Stimulated activated CD4-positive, alpha-beta T cell treated with anti-CD3 and anti-CD28 coated beads, Interleukin-15, amount 100 ng/mL, for 48 hours (primary cell): ENCODE data around the gene LTBP2.
A peak's percentile ranks its signal among the peaks of the same experiment; 100 is the strongest.

Experiments
- DNase-seq, 2 donors: peaks; one replicate each; pipeline ENCODE4 v3.0.0-alpha.2; 2020; ENCODE audit warnings: low read depth in 2 of 2

Gene LTBP2

DNA sequence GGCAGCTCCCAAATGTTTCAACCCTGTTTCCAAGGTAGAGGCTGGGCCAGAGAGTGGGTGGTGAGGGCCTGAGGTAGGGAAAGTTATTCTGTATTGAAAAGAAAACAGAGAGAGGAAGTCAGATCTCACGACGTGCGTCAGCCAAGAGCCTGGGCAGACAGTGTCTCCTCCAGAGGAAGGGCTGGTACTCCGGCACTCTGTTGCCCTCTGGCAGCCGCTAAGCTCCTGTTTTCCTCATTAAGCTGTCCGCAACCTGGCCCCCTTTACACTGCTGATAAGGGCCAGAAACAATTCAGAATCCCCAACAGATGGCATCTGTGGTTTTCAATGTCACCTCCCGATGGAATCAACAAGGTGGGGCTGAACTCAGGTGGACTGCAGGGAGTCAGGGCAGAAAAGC lies 26.0 kb upstream of the LTBP2 start:
- DNase-seq, result no peak

GRCh38 chr14:74637178-74637550 lies 25.1 kb upstream of the LTBP2 start:
- DNase-seq, result no peak

- no peak for DNase-seq
These were observed 24.6 kb upstream of the LTBP2 start for GRCh38 chr14:74636424-74637177.

DNA sequence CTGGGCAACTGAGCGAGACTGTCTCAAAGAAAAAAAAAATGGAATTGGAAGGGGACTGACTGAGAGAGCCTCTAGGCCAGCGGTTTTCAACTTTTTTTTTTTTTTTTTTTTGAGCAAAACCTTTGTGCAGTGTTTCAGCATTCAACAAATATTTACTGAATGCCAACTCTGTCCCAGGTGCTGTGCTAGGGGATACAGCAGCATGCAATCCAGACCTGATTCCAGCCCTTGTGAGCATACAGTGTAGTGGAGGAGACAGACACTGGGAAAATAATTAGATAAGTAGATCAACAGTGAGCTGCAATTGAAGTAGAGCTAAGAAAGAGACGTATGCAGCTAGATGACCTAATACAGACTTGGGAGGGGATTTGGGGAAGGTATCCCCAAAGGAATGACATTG lies 23.8 kb upstream of the LTBP2 start:
- DNase-seq, result no peak

DNA sequence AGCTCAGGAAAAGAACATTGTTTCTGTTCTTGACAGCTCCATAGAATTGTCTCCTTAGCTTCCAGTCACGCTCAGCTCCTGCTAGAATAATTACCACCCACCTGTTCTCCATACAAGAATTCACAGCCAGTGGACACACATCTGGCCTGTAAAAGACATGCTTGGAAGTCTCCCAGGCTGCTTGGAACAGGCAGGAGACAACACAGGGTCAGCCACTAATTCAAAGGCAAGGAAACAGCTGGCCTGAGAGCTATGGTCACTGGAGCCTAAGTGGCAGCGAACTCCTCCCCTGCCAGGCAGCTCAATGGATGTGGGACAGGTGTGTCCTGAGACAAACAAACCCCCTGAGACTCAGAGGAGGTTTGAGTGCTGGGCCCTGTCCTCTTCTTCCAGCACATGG lies 22.9 kb upstream of the LTBP2 start:
- DNase-seq, result no peak

- DNase-seq, result no peak
These were observed 22.4 kb upstream of the LTBP2 start for GRCh38 chr14:74634481-74634880.

GRCh38 chr14:74630881-74631690 lies 19.0 kb upstream of the LTBP2 start:
- DNase-seq, result no peak

GRCh38 chr14:74628418-74628817 lies 16.4 kb upstream of the LTBP2 start:
- DNase-seq, result no peak

DNA sequence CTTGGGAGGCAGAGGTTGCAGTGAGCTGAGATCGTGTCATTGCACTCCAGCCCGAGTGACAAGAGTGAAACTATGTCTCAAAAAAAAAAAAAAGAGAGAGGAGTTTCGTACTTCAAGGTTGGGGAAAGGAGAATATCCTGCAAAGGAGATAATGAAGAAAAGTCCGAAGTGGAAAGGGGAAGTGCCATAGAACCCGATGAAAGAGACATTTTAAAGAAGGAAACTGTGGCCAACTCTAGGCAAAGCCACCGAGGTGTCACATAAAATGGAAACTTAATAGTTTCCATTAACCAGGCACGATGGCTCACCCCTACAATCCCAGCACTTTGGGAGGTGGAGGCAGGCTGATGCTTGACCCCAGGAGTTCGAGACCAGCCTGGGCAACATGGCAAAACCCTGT lies 15.0 kb upstream of the LTBP2 start:
- DNase-seq, result no peak

- no peak for DNase-seq
These were observed 10.2 kb upstream of the LTBP2 start for GRCh38 chr14:74622257-74622656.

DNA sequence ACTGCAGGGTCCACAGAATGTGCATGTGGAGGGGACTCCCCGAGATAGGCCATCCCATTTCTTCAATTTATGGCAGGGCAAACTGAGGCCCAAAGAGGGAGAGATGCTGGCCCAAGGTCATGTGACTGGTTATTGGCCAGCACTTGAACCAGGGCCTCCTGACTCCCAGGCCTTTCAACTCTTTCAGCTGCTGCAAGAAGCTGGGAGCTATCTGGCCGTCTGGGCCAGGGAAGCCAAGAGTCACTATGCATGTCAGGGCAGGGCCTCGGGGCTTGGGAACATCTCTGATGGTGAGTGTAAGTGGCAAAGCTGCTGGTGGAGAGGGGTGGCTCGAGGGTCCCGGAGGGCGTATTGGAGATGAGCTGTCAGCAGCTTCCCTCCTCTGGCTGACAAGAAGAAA lies 9.5 kb upstream of the LTBP2 start:
- no peak for DNase-seq

DNA sequence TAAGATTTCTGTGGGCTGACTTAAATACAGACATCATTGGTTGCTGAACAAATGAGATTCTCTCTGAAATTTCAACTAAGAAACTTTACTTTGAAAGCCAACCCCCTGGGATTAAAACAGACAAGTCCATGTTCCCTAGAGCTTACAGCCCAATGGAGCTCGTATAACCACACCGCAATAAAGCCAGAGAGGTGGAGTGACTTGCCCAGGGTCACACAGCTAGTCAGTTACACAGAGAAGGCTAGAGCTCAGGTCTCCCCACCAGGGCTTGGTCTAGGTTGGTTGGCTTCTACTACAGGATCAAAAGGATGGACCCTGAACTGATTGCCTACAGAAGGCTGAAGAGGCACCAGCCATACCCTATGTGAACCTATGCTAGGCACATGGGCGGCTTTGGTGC lies 8.9 kb upstream of the LTBP2 start:
- DNase-seq, result no peak

- peak; percentile 22 to 26 for DNase-seq
These were observed 8.5 kb upstream of the LTBP2 start for GRCh38 chr14:74620497-74620921.

- no peak for DNase-seq
These were observed 7.7 kb upstream of the LTBP2 start for GRCh38 chr14:74619672-74620131.

- DNase-seq, result peak; percentile 42 to 45
These were observed 6.3 kb upstream of the LTBP2 start for GRCh38 chr14:74618078-74618952.

DNA sequence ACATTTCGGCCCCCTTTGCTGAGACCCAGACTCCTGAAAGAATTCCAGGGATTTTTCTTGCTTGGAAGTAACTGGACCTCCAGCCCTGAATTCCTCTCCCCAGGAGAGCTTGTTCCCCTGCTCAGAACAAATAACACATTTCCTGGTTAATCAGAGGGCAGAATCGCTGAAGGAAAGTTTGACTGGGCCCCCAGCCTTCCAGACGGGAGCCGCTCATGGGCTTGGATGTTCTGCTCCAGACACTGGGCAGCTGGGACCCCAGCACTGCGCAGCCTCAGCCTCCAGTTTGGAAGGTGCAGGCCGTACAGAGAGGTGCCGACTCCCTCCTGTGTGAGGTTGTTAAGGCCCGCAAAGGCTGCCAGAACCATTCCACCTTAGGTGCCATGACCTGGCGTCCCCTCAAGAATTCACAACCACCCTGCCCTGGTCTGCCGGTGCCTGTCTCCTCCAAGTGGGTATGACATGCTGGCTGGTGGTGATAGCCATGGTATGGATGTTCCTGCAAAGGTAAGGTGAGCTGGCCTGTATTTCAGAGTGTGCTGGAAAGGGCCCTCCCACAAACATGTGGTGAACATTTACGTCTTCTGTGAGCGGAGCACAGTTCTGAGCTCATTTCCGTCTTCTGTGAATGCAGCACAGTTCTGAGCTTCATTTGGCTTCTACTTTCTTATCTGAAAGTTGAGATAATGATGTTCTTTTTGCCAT lies 5.1 kb upstream of the LTBP2 start:
- DNase-seq, result no peak

DNA sequence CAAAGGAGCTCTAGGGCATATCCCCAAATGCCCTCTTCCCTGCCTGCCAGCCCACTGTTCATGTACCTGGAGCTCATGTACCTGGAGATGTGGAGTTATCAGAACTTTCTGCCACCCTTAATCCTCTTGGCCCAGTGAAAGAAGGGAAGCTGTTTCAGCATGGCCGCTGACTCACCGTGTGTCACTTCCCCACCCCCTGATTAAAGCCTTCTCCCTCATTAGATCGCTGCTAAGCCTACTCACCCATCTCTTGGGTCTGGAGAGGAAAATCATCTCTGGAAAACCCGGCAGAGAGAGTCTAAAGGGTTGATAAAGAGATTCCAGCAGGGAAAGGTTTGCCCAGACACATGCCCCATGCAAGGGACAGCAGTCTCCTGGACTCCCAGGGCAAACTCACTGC lies 4.5 kb upstream of the LTBP2 start:
- DNase-seq, result peak in 1 of 2 donors; percentile 31

GRCh38 chr14:74615735-74616134 lies 3.7 kb upstream of the LTBP2 start:
- DNase-seq, result no peak

GRCh38 chr14:74614508-74615495 lies 2.8 kb upstream of the LTBP2 start:
- DNase-seq, result no peak

DNA sequence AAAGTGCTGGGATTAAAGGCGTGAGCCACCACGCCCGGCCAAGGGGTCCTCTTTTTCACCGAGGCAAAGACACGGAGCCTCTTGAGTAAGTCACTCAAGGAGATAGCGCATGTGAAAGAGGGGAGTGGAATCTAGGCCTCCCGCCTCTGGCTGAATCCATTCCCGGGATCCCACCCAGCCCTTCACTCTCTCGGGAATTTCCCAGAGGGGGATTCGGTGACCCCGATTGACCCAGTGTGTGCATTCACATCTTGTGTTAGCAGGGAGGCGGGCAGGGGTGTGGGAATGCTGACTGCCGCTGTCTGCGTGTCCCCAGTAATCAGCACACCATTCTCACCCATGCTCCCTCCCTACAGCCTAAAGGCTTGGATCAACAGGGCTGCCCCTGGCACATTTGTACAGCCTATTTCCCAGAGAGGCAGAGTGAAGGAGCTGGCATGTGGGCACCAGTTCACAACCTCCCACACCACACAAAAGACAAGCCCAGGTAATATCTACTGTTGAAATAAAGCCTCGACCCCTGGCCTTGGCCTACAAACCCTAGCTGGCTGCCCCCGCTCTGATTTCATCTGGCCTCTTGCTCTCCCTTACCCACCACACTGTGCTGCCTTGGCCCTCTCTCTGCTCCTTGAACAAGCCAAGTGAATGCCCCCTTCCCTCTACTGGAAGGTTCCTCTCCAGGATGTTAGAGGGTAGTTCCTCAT lies 1.3 kb upstream of the LTBP2 start:
- no peak for DNase-seq
